Neuronal stem cell (in vitro differentiated cells): ENCODE data around the gene LRRC37A3. TPM values are rescaled to one million over a fixed set of nuclear protein-coding genes. Genes with fewer than 3 reads are reported as not detected.
"Not testable (repeated sequence)": the region's sequence is repeated elsewhere in the genome, so short reads cannot be mapped to it uniquely, and the experiment has no call there.

Source experiments
- DNase-seq: peaks from one replicate; pipeline ENCODE4 v3.0.0-alpha.2; 2013; ENCODE audit warnings: low spot score
- H2AFZ ChIP-seq: one replicate; pipeline ENCODE4 v1.6.1; 2013; ENCODE audit warnings: mild to moderate bottlenecking, low read length, inconsistent platforms
- H2AK5ac ChIP-seq: 2 replicates; pipeline ENCODE4 v1.6.1; 2013; ENCODE audit warnings: low read depth, mild to moderate bottlenecking, inconsistent platforms, low read length, moderate library complexity, mixed read lengths
- H2BK120ac ChIP-seq: 2 replicates; pipeline ENCODE4 v1.6.1; 2013; ENCODE audit warnings: low read depth, mild to moderate bottlenecking, inconsistent platforms, low read length, moderate library complexity, mixed read lengths
- H2BK12ac ChIP-seq: one replicate; pipeline ENCODE4 v1.6.1; 2013; ENCODE audit warnings: low read length, inconsistent platforms
- H2BK15ac ChIP-seq: 2 replicates; pipeline ENCODE4 v1.6.1; 2013; ENCODE audit warnings: mild to moderate bottlenecking, low read length, inconsistent platforms, mixed read lengths
- H2BK5ac ChIP-seq: one replicate; pipeline ENCODE4 v1.6.1; 2013; ENCODE audit warnings: inconsistent platforms, mild to moderate bottlenecking, low read length, moderate library complexity
- H3K14ac ChIP-seq: one replicate; pipeline ENCODE4 v1.6.1; 2013; ENCODE audit warnings: low read length, inconsistent platforms
- H3K18ac ChIP-seq: 2 replicates; pipeline ENCODE4 v1.6.1; 2013; ENCODE audit warnings: low read length, inconsistent platforms
- H3K23ac ChIP-seq: 2 replicates; pipeline ENCODE4 v1.6.1; 2013; ENCODE audit warnings: low read depth, mild to moderate bottlenecking, mixed read lengths, low read length, inconsistent platforms; ENCODE audit not compliant: poor library complexity
- H3K27ac ChIP-seq: replicated peaks from 3 replicates; pipeline ENCODE4 v1.5.1; 2013; ENCODE audit warnings: low read length, inconsistent platforms
- H3K27me3 ChIP-seq, 3 experiments: 2 replicates each; pipeline ENCODE4 v1.6.1; 2013; ENCODE audit warnings: low read length in 3 of 3, mild to moderate bottlenecking in 2 of 3, inconsistent platforms in 1 of 3, low read depth in 1 of 3, mixed read lengths in 1 of 3, moderate library complexity in 1 of 3; ENCODE audit not compliant: control insufficient read depth in 3 of 3, insufficient read depth in 3 of 3
- H3K36me3 ChIP-seq, 2 donors: replicated peaks in 1 of 2; 2 replicates each; pipeline ENCODE4 v1.6.1; 2013; ENCODE audit warnings: low read length in 2 of 2; ENCODE audit not compliant: control insufficient read depth in 2 of 2, insufficient read depth in 2 of 2
- H3K4ac ChIP-seq: 2 replicates; pipeline ENCODE4 v1.6.1; 2013; ENCODE audit warnings: inconsistent platforms, mild to moderate bottlenecking, low read length, moderate library complexity
- H3K4me1 ChIP-seq, 2 donors: 1 replicate in 1 of 2; 2 replicates in 1 of 2; pipeline ENCODE4 v1.6.1; 2013; ENCODE audit warnings: low read length in 2 of 2, low read depth in 1 of 2; ENCODE audit not compliant: control insufficient read depth in 2 of 2, insufficient read depth in 1 of 2
- H3K4me2 ChIP-seq: one replicate; pipeline ENCODE4 v1.6.1; 2013; ENCODE audit warnings: mild to moderate bottlenecking, low read length, inconsistent platforms; ENCODE audit not compliant: insufficient read depth, poor library complexity, severe bottlenecking
- H3K4me3 ChIP-seq, 2 donors: 2 replicates each; pipeline ENCODE4 v1.5.1; 2013; ENCODE audit warnings: low read length in 2 of 2, mild to moderate bottlenecking in 2 of 2, inconsistent platforms in 1 of 2, moderate library complexity in 1 of 2
- H3K79me1 ChIP-seq: one replicate; pipeline ENCODE4 v1.6.1; 2013; ENCODE audit warnings: low read depth, mild to moderate bottlenecking, inconsistent platforms, low read length, moderate library complexity
- H3K9ac ChIP-seq: one replicate; pipeline ENCODE4 v1.6.1; 2013; ENCODE audit warnings: mild to moderate bottlenecking, low read depth, low read length, inconsistent platforms; ENCODE audit not compliant: poor library complexity
- H3K9me3 ChIP-seq, 2 donors: replicated peaks in 1 of 2; 2 replicates each; pipeline versions ENCODE3 to v1.6.1; 2013; ENCODE audit warnings: low read length in 2 of 2, mild to moderate bottlenecking in 2 of 2, inconsistent platforms in 1 of 2, low read depth in 1 of 2, mixed read lengths in 1 of 2, moderate library complexity in 1 of 2; ENCODE audit not compliant: control insufficient read depth in 2 of 2, insufficient read depth in 1 of 2
- H4K8ac ChIP-seq: one replicate; pipeline ENCODE4 v1.6.1; 2013; ENCODE audit warnings: low read depth, mild to moderate bottlenecking, inconsistent platforms, low read length, moderate library complexity
- H4K91ac ChIP-seq: one replicate; pipeline ENCODE4 v1.6.1; 2013; ENCODE audit warnings: low read length, low read depth, mild to moderate bottlenecking, inconsistent platforms; ENCODE audit not compliant: poor library complexity
- WGBS, 2 donors: extraction: QIAGEN DNeasy Blood & Tissue Kit; methylation state at CpG; one replicate each; pipeline ENCODE4 v1.1.7; 2013; ENCODE audit warnings: missing lambda C conversion rate in 2 of 2, mixed read lengths in 1 of 2; ENCODE audit not compliant: insufficient read length in 2 of 2, insufficient replicate concordance in 1 of 2; ENCODE audit errors: extremely low coverage in 2 of 2; 5-methylcytosine and 5-hydroxymethylcytosine counted together
- polyA plus RNA-seq, 2 experiments: library from polyadenylated mRNA; stranded (reverse); fragments of 200-250 nt; gene quantifications; one replicate each; pipeline ENCODE4 v1.2.3, GENCODE V29; 2013

The LRRC37A3 gene
- polyA plus RNA-seq (2013, experiment 1 of 2) = 3.1 TPM
- 4.3 TPM for polyA plus RNA-seq (2013, experiment 2 of 2)

DNA sequence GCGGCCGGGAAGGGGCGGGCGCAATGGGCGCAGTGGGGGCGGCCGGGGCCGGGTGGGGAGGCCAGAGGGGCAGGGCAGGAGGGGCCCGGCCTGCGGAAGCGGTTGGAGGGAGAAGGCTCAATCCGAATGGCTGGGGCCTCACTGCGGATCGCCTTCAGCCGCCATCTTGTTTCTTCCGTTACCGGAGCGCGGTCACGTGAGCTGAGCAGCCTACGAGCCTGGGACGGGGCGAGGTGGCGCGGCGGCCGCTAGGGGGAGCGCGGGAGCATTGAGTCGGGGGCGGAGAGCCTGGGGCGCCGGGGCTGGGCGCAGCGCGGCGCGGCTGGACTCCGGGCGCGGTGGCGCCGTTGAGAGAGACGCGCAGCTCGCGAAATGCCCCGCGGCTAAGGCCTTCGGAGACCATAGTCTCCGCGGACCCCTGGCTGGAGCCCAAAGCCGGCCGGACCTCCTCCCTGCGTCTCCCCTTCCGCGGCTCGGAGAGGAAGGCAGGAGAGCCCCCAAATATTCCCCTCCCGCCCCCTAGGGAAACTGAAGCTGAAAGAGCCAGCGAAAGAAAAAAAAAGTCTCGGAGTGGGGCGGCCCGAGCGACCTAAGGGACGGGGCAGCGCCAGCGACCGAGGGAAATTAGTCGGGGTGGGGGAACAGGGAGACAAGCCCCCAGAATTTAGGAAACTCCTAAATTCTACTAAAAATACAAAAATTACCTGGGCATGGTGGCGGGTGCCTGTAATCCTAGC is at the start of gene LRRC37A3:
TSS of gene LRRC37A3 (minus strand) at position 190 of the 737 bp plus-strand sequence. CDS start 22,221 bp downstream, outside the sequence.
- WGBS, 2 donors = no CpG with 5 or more reads among the region's 70 CpGs
- not testable (repeated sequence) for H3K14ac ChIP-seq, H3K4ac ChIP-seq, H4K91ac ChIP-seq, H3K27ac ChIP-seq, H2BK120ac ChIP-seq, H3K4me1 ChIP-seq, H3K79me1 ChIP-seq, H2BK12ac ChIP-seq, H4K8ac ChIP-seq, H2BK5ac ChIP-seq, H3K27me3 ChIP-seq, H3K36me3 ChIP-seq, H3K9me3 ChIP-seq
- H3K4me2 ChIP-seq = peak within 1 kb of the TSS; percentile 34
- H3K9ac ChIP-seq = peak within 1 kb of the TSS; percentile 81
- H3K23ac ChIP-seq = peak within 1 kb of the TSS; percentile 98
- H3K18ac ChIP-seq = peak within 1 kb of the TSS; percentile 89
- DNase-seq = peak; percentile 98
- peak within 1 kb of the TSS; percentile 60 to 83 for H3K4me3 ChIP-seq
- H2AFZ ChIP-seq = peak within 1 kb of the TSS; percentile 99
- H2BK15ac ChIP-seq = peak within 1 kb of the TSS; percentile 3
- peak within 1 kb of the TSS; percentile 2 for H2AK5ac ChIP-seq

DNA sequence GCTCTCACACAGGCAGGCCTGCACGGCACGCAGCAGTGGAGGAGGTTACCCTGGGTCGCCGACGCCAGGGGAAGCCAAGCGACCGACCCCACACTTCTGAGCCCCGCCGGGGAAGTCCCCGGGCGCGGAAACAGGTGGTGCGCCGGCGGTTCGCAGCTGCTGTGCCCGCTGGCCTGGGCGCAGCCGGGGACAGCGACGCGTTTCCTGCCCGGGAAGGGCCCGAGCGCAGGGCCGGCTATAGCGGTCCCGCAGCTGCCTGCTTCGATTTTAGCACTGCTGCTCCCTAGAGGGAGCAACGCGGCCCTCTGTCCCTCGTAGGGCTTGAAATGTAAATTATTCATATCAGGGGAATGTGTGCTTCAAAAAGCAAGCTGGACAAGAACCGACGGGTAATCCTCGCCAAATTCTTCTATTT is 46.6 kb upstream of the LRRC37A3 start:
- H3K4me1 ChIP-seq = peaks cover 1 to 12% of the 10 kb centered on the region in 2 donors
- not testable (repeated sequence) for H3K9me3 ChIP-seq, H4K91ac ChIP-seq, H3K27me3 ChIP-seq, H3K14ac ChIP-seq, H2BK12ac ChIP-seq, DNase-seq, H3K36me3 ChIP-seq, H3K23ac ChIP-seq, H4K8ac ChIP-seq, H2BK5ac ChIP-seq, H2BK15ac ChIP-seq, H3K27ac ChIP-seq, H3K4ac ChIP-seq, H3K9ac ChIP-seq, H3K79me1 ChIP-seq, H2AK5ac ChIP-seq, H2BK120ac ChIP-seq
- H2AFZ ChIP-seq = peak overlapping the region; percentile 89
- H3K4me2 ChIP-seq = peak overlapping the region; percentile 33
- peak overlapping the region; percentile 76 for H3K18ac ChIP-seq
- H3K4me3 ChIP-seq = peak overlapping the region; percentile 46 to 60
- no CpG with 5 or more reads among the region's 35 CpGs for WGBS, 2 donors

DNA sequence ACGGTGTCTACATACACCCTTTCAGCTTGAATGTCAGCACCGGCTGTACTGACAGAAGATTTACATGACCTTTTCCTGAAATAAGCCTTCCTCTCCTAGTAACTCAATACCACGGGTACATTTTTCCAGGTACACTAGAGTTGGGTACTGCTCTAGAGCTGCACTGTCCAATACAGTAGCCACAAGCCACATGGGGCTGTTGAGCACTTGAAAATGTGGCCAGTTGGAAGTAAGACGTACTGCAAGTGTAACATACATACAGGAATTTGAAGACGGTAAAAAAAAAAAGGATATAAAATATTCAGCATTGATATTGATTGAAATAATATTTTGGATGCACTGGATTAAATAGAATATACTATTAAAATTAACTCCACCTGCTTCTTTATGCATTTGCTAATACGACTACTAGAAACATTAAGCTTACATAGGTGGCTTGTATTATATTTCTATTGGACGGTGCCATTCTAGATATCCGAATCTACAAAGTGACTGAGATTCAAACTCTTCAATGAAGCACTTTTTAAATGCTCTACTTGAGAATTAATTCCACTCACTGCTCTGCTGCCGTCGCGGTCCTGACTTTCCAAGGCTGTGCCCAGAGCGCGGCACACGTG is 46.1 kb upstream of the LRRC37A3 start:
- Histone ChIP-seq H2AFZ (peak overlapping the region; percentile 89), H3K4me2 (peak overlapping the region; percentile 33), H3K4me1 (peaks cover 1 to 12% of the 10 kb centered on the region in 2 donors), H3K4me3 (peak overlapping the region; percentile 46 to 60)
- DNase-seq, H2BK5ac ChIP-seq, H4K8ac ChIP-seq, H2BK120ac ChIP-seq, H3K9ac ChIP-seq, H2AK5ac ChIP-seq, H3K9me3 ChIP-seq, H4K91ac ChIP-seq, H3K14ac ChIP-seq, H3K79me1 ChIP-seq, H3K4ac ChIP-seq, H2BK15ac ChIP-seq, H3K27me3 ChIP-seq, H3K36me3 ChIP-seq, H3K23ac ChIP-seq, H2BK12ac ChIP-seq, H3K18ac ChIP-seq, H3K27ac ChIP-seq: not testable (repeated sequence)
- no CpG with 5 or more reads among the region's 14 CpGs for WGBS, 2 donors

DNA sequence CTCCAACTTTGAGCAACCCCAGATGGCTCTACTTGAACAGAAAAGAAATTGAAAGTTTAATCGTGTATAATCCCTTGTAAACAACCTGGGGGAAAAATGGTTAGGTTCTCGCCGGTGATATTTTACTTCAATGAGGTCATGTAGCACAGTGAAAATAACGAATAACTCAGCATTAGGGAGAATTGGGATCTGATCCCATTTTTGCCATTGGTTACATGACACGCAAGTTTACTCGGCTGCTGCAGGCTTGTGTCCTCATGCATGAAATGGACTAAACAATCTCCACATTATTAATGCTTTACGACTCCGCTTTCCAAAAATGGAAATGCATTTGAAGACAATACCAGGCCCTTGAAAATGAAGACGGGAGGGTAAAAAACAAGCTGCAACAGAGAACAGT is 45.5 kb upstream of the LRRC37A3 start:
- no peak overlapping the region for H4K8ac ChIP-seq
- no peak overlapping the region for H2AFZ ChIP-seq
- no peak overlapping the region for H3K4me3 ChIP-seq
- peaks cover 0 to 1% of the 10 kb centered on the region in 2 donors for H3K36me3 ChIP-seq
- H3K79me1 ChIP-seq = no peaks in the 10 kb centered on the region
- H3K23ac ChIP-seq = no peak overlapping the region
- no peak overlapping the region for H3K9ac ChIP-seq
- H3K4ac ChIP-seq = no peak overlapping the region
- no peak overlapping the region for H2BK5ac ChIP-seq
- no peak overlapping the region for H4K91ac ChIP-seq
- no peak for DNase-seq
- H2BK12ac ChIP-seq = no peak overlapping the region
- H3K18ac ChIP-seq = no peak overlapping the region
- no peak overlapping the region for H2BK120ac ChIP-seq
- no peaks in the 10 kb centered on the region for H3K9me3 ChIP-seq
- no peaks in the 10 kb centered on the region for H3K27me3 ChIP-seq
- H3K4me1 ChIP-seq = peaks cover 1 to 12% of the 10 kb centered on the region in 2 donors
- WGBS, 2 donors = no CpG with 5 or more reads among the region's 9 CpGs
- no peak overlapping the region for H3K4me2 ChIP-seq
- H3K27ac ChIP-seq = no peak overlapping the region
- no peak overlapping the region for H2BK15ac ChIP-seq
- H3K14ac ChIP-seq = no peak overlapping the region
- H2AK5ac ChIP-seq = no peak overlapping the region
